ENCODE measurements around the gene THAP11. TPM values are rescaled to one million over a fixed set of nuclear protein-coding genes. Genes with fewer than 3 reads are reported as not detected.

Gene THAP11
- total and polyA plus RNA-seq, 2 of the 4 experiments (the other 2 are of a cell fraction) = 13.3 to 14.5 TPM

DNA sequence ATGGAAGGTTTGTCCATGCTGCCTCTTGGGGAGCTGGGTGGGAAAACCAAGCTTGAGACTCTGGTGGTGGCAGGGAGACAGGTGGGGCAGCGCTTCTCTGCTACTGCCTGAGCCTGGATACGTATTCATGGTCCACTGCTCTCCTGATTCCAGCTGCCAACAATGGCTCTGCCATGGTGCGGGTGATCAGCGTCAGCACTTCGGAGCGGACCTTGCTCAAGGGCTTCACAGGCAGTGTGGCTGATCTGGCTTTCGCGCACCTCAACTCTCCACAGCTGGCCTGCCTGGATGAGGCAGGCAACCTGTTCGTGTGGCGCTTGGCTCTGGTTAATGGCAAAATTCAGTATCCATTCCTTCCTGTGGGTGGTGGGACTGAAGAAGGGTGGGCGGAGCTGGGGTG is 34.9 kb downstream of the THAP11 start:
- Histone ChIP-seq H3K4me3 (ENCODE audit: insufficient read depth, low read depth, low read length) (no peak overlapping the region), H4K91ac (ENCODE audit: insufficient read depth, low read depth, low read length) (no peak overlapping the region), H2AFZ (replicated peaks; ENCODE audit: low read length, poor library complexity) (no peak overlapping the region), H3K27me3 (ENCODE audit: control insufficient read depth, insufficient read depth, low read length) (no peaks in the 10 kb centered on the region), H3K27ac (ENCODE audit: insufficient read depth, low read length) (no peak overlapping the region), H3K36me3 (ENCODE audit: control insufficient read depth, insufficient read depth, low read length) (peaks cover 64% of the 10 kb centered on the region), H2BK120ac (ENCODE audit: low read depth, low read length) (no peak overlapping the region), H3K56ac (ENCODE audit: extremely low read depth, insufficient read depth, low read length) (no peak overlapping the region), H3K4me2 (ENCODE audit: low read depth, low read length) (no peak overlapping the region), H2BK20ac (ENCODE audit: low read depth, low read length) (no peak overlapping the region), H3K23ac (ENCODE audit: low read depth, low read length) (no peak overlapping the region), H2AK5ac (ENCODE audit: low read depth, low read length) (no peak overlapping the region), H3K14ac (replicated peaks; ENCODE audit: low read depth, low read length) (no peak overlapping the region), H4K8ac (ENCODE audit: low read depth in 2 of 2, low read length in 2 of 2) (no peak overlapping the region), H3K4me1 (ENCODE audit: control insufficient read depth, insufficient read depth, low read length) (peaks cover 10% of the 10 kb centered on the region), H3K4ac (ENCODE audit: low read depth, low read length) (no peak overlapping the region), H3K9me3 (ENCODE audit: control insufficient read depth, insufficient read depth, low read length) (no peaks in the 10 kb centered on the region), H3K79me1 (ENCODE audit: low read depth in 1 of 2, low read length in 2 of 2) (peaks cover 24 to 57% of the 10 kb centered on the region in 2 experiments), H3K9me1 (ENCODE audit: insufficient read depth, low read length) (peaks cover 18% of the 10 kb centered on the region), H2BK5ac (ENCODE audit: low read depth, low read length, poor library complexity, severe bottlenecking) (no peak overlapping the region), H3K9ac (ENCODE audit: low read depth, low read length) (no peak overlapping the region), H4K5ac (ENCODE audit: low read depth, low read length) (no peak overlapping the region), H4K20me1 (ENCODE audit: insufficient read depth, low read length) (peaks cover 44% of the 10 kb centered on the region), H3K18ac (ENCODE audit: low read depth, low read length) (no peak overlapping the region), H2BK15ac (ENCODE audit: low read depth, low read length) (no peak overlapping the region), H2AK9ac (replicated peaks; ENCODE audit: low read depth, low read length, poor library complexity) (no peak overlapping the region)
- BruUV-seq (replicated peaks) = no TSS peak
- ChIA-PET POLR2A (ENCODE audit: unreplicated experiment) (no interaction called here), CTCF (no interaction called here)
- intact Hi-C loops (cut with micrococcal nuclease) (no loop called here), dilution Hi-C loops (cut with HindIII; ENCODE audit: low sequenced_read_pairs, unreplicated experiment) (no loop called here), in situ Hi-C loops (cut with MboI; ENCODE audit: low sequenced_read_pairs) (no loop called here)
- TF ChIP-seq CEBPB (IDR thresholded peaks at IDR 0.05; ENCODE audit: low read depth, low read length) = no peak
- no peak for TF ChIP-seq MAZ (IDR thresholded peaks at IDR 0.05; ENCODE audit: borderline replicate concordance, low read depth, low read length)
- no peak for TF ChIP-seq RCOR1 (IDR thresholded peaks at IDR 0.05; ENCODE audit: insufficient replicate concordance, low read length)
- no peak for TF ChIP-seq SMC3 (IDR thresholded peaks at IDR 0.05; ENCODE audit: low read depth, low read length)
- no peak for TF ChIP-seq NFE2L2 (IDR thresholded peaks at IDR 0.05; ENCODE audit: low read depth, low read length)
- no peak for TF ChIP-seq ELK1 (IDR thresholded peaks at IDR 0.05; ENCODE audit: borderline replicate concordance, low read depth, low read length)
- TF ChIP-seq USF2 (IDR thresholded peaks at IDR 0.05; ENCODE audit: low read depth, low read length) = no peak
- no peak for TF ChIP-seq MAFK (IDR thresholded peaks at IDR 0.05; ENCODE audit: low read depth, low read length)
- no peak for TF ChIP-seq BHLHE40 (IDR thresholded peaks at IDR 0.05; ENCODE audit: low read depth, low read length)
- TF ChIP-seq MXI1 (IDR thresholded peaks at IDR 0.05; ENCODE audit: borderline replicate concordance, low read depth, low read length) = no peak
- TF ChIP-seq, protein P1, sequence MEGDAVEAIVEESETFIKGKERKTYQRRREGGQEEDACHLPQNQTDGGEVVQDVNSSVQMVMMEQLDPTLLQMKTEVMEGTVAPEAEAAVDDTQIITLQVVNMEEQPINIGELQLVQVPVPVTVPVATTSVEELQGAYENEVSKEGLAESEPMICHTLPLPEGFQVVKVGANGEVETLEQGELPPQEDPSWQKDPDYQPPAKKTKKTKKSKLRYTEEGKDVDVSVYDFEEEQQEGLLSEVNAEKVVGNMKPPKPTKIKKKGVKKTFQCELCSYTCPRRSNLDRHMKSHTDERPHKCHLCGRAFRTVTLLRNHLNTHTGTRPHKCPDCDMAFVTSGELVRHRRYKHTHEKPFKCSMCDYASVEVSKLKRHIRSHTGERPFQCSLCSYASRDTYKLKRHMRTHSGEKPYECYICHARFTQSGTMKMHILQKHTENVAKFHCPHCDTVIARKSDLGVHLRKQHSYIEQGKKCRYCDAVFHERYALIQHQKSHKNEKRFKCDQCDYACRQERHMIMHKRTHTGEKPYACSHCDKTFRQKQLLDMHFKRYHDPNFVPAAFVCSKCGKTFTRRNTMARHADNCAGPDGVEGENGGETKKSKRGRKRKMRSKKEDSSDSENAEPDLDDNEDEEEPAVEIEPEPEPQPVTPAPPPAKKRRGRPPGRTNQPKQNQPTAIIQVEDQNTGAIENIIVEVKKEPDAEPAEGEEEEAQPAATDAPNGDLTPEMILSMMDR (conservative IDR thresholded peaks at IDR 0.05; ENCODE audit: low read depth, low read length) = no peak
- TF ChIP-seq RFX5 (IDR thresholded peaks at IDR 0.05; ENCODE audit: low read depth, low read length) = no peak
- no peak for ATAC-seq (ENCODE audit: low read depth)
- DNase-seq = no peak
- 77% methylated on average over 2 of the region's 11 CpGs; no CpG with 5 or more reads in 1 of the 2 experiments for WGBS, 2 experiments (ENCODE audit: extremely low coverage in 2 of 2, insufficient read length in 1 of 2)
